Fibroblast of mammary gland (primary cell): ENCODE results near the gene MRS2.
"Not testable (repeated sequence)": the region's sequence is repeated elsewhere in the genome, so short reads cannot be mapped to it uniquely, and the experiment has no call there.

Experiments used
- DNase-seq: peaks from one replicate; pipeline ENCODE4 v3.0.0-alpha.2; 2010; ENCODE audit warnings: low read depth
- H3K4me3 ChIP-seq: 2 replicates; pipeline ENCODE4 v1.5.1; 2011; ENCODE audit warnings: low read depth, mild to moderate bottlenecking, low read length, moderate library complexity; ENCODE audit not compliant: control insufficient read depth
- TF ChIP-seq, protein P1 (sequence below): conservative IDR thresholded peaks from 2 replicates; pipeline ENCODE4 v1.5.1; 2011; ENCODE audit warnings: low read depth, low read length, inconsistent platforms; ENCODE audit not compliant: control insufficient read depth, insufficient read depth

Gene MRS2

DNA sequence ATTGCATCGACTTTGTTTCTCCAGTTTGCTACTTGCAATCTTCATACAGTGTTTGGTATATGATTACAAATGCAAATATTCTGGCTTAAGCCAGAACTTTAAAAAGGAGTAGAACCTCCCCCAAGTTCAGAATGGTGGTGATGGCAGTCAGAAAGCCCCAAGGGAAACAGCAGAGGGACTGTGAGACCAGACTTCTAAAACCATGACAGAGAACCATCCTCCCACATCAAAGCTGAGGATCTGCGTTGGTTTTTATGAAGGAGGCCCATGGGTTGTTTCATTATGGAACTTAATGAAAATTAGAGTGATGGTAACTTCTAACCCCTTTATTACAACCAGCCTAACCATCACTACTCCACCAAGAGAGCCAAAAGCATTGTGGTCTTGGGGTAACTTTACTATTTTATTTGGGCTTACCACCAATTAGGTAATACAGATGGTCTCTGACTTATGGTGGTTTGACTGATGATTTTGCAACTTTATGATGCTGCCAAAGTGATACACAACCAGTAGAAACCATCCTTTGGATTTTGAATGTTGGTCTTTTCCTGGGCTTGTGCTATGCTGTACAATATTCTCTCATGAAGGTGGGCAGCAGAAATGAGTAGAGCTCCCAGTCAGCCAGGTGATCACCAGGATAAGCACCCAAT, 10.9 kb upstream of the MRS2 start:
- peak; percentile 12 for DNase-seq
- TF ChIP-seq, protein P1, sequence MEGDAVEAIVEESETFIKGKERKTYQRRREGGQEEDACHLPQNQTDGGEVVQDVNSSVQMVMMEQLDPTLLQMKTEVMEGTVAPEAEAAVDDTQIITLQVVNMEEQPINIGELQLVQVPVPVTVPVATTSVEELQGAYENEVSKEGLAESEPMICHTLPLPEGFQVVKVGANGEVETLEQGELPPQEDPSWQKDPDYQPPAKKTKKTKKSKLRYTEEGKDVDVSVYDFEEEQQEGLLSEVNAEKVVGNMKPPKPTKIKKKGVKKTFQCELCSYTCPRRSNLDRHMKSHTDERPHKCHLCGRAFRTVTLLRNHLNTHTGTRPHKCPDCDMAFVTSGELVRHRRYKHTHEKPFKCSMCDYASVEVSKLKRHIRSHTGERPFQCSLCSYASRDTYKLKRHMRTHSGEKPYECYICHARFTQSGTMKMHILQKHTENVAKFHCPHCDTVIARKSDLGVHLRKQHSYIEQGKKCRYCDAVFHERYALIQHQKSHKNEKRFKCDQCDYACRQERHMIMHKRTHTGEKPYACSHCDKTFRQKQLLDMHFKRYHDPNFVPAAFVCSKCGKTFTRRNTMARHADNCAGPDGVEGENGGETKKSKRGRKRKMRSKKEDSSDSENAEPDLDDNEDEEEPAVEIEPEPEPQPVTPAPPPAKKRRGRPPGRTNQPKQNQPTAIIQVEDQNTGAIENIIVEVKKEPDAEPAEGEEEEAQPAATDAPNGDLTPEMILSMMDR, result no peak

DNA sequence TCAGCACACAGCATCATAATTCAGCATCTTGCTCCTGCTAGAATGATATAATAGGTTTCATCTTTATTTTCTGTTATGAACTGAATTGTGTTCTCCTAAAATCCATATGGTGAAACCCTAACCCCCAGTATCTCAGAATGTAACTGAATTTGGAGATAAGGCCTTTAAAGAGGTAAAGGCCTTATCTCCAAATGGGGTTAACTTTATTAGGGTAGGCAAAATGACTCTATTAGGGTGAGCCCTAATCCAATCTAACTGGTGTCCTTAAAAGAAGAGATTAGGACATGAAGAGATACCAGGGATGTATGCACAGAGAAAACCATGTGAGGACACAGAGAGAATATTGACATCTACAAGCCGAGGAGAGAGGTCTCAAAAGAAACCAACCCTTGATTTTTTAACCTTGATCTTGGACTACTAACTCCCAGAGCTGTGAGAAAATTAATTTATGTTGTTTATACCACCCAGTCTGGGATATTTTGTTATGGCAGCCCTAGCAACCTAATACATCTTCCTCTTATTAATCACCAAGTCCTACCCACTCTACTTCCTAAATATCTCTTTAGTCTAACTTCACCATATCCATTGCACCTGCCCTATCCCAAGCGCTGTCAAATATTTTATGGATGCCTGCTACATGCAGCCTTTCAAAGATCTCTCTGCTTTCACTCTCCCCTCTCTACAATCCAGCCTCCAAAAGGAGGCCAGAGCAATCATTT, 8.5 kb upstream of the MRS2 start:
- TF ChIP-seq, protein P1, result no peak
- H3K4me3 ChIP-seq, result no peak overlapping the region
- no peak for DNase-seq

More for the DNA sequence above, 10.9 kb upstream of the MRS2 start:
- no peak overlapping the region for H3K4me3 ChIP-seq

DNA sequence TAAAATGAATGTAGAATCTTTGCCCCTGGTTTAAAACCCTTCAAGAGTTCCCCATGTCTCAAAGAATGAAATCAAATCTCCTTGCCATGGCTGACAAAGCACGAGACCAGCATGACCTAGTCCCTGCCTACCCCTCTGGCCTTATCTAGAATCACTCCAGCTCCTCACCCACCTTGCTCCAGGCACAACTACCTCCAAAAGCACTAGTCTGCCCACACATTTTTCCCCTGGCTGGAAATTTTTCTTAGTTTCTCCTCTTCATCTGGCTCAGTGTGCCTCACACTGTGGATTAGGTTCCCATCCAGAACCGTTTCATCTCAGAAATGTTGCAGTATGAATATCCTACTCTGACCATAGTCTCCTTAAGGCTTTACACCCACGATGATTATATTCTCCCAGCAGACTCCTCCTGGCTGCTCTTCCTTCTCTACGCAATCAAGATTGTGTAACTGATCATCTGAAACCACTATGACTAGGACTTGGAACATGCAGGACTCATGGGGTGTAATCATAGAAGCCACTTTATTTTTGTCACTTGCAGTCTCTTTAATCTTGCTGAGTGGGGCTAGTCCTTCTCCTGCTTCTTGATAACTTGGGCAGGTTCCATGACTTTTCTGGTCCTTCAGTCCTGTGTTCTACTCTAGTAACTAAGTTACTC, 7.8 kb upstream of the MRS2 start:
- no peak overlapping the region for H3K4me3 ChIP-seq
- TF ChIP-seq, protein P1, result no peak
- peak; percentile 97 for DNase-seq

DNA sequence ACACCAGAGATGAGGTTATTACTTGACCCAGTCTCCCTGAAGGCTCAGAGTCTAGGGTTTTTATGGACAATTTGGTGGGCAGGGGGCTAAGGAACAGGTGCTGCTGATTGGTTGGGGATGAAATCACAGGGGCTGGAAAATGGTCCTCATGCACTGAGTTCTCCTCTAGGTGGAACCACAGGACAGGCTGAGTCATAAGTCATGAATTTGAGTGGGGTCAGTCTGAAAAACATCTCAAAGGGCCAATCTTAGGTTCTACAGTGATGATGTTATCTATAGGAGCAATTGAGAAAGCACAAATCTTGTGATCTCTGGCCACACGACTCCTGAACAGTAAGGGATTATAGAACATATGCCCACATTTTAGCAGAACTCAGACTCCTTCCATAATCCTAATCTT, 5.9 kb upstream of the MRS2 start:
- TF ChIP-seq, protein P1, result no peak
- H3K4me3 ChIP-seq, result no peak overlapping the region
- DNase-seq, result peak; percentile 11

DNA sequence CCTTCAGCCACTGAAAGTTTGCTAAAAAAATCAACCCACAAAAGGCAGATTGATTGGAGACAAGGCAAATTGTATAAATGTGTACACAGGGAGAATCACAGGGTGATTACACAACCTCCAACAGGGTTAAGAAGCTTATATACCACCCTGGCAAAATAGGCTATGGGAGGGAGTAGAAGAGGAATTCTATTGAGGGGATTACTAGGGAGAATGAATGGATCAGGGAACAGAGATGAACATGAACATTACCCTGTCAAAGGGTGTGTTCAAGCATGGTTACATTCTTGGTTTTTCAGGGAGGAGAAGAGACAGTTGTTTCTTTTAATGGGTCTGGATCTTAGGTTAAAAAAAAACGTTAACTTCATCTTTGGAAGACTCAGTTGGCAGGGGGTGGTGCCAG, 5.1 kb upstream of the MRS2 start:
- DNase-seq, result no peak
- TF ChIP-seq, protein P1, result no peak
- H3K4me3 ChIP-seq, result no peak overlapping the region

DNA sequence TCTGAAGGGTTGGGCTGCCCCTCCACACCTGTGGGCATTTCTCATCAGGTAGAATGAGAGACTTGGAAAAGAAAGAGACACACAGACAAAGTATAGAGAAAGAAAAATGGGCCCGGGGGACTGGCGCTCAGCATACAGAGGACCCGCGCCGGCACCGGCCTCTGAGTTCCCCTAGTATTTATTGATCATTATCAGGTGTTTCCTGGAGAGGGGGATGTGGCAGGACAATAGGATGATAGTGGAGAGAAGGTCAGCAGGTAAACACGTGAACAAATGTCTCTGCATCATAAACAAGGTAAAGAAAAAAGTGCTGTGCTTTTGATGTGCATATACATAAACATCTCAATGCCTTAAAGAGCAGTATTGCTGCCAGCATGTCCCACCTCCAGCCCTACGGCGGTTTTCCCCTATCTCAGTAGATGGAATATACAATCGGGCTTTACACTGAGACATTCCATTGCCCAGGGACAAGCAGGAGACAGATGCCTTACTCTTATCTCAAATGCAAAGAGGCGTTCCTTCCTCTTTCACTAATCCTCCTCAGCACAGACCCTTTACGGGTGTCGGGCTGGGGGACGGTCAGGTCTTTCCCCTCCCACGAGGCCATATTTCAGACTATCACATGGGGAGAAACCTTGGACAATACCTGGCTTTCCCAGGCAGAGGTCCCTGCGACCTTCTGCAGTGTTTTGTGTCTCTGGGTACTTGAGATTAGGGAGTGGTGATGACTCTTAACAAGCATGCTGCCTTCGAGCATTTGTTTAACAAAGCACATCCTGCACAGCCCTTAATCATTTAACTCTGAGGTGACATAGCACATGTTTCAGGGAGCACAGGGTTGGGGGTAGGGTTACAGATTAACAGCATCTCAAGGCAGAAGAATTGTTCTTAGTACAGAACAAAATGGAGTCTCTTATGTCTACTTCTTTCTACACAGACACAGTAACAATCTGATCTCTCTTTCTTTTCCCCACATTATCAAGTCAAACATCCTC, 2.4 kb upstream of the MRS2 start:
- H3K4me3 ChIP-seq, DNase-seq: not testable (repeated sequence)
